ENCODE data around the gene CLCN7.

GRCh38 chr16:1439058-1439698 lies 35.6 kb downstream of the CLCN7 start:
- TF ChIP-seq CREB1 (CRISPR knock-in tag; IDR thresholded peaks at IDR 0.05; ENCODE audit: low read depth) (no peak), CTCF (conservative IDR thresholded peaks at IDR 0.05; ENCODE audit: low read depth in 2 of 2) (no peak)

Data from GM23338 (cell line).